Lower lobe of right lung (tissue), 2 donors: ENCODE data around the gene ZBTB45. TPM values are rescaled to one million over a fixed set of nuclear protein-coding genes. Genes with fewer than 3 reads are reported as not detected.
A peak's percentile ranks its signal among the peaks of the same experiment; 100 is the strongest.
"Not testable (repeated sequence)": the region's sequence is repeated elsewhere in the genome, so short reads cannot be mapped to it uniquely, and the experiment has no call there.

Experiments
- ATAC-seq, 2 donors: fragments of 200-7000 bp; cut with Tn5 transposase; one replicate each; pipeline ENCODE4 v1.9.1; 2020 to 2022; ENCODE audit warnings: mild to moderate bottlenecking in 2 of 2, moderate library complexity in 2 of 2
- DNase-seq: peaks from one replicate; pipeline ENCODE4 v3.0.0-alpha.2; 2020
- H3K27ac ChIP-seq: fragments of 200-600 bp; one replicate; pipeline ENCODE4 v1.8.0; 2022
- H3K27me3 ChIP-seq: fragments of 200-600 bp; one replicate; pipeline ENCODE4 v1.8.0; 2022; ENCODE audit warnings: low read depth
- H3K36me3 ChIP-seq: fragments of 200-600 bp; one replicate; pipeline ENCODE4 v1.8.0; 2022; ENCODE audit warnings: mild to moderate bottlenecking
- H3K4me1 ChIP-seq: fragments of 200-600 bp; one replicate; pipeline ENCODE4 v1.8.0; 2022
- H3K4me3 ChIP-seq: fragments of 200-600 bp; one replicate; pipeline ENCODE4 v1.8.0; 2022; ENCODE audit warnings: mild to moderate bottlenecking
- H3K9me3 ChIP-seq: fragments of 200-600 bp; one replicate; pipeline ENCODE4 v1.8.0; 2022
- CTCF ChIP-seq: fragments of 200-600 bp; IDR thresholded peaks from one replicate; pipeline ENCODE4 v1.8.0; 2022; ENCODE audit warnings: antibody characterized with exemption, mild to moderate bottlenecking
- intact Hi-C: fragments of 100-400 bp; cut with DNase I; formaldehyde crosslinking; loops from one replicate; pipeline ENCODE4 v1.11.0; 2022
- total RNA-seq: library from RNA; stranded (reverse); fragmentation: NEBNext Ultra II Directional; extraction: Animal tissue kit (Norgen Biotek cat#: 25700); gene quantifications from one replicate; pipeline ENCODE4 v1.2.1, GENCODE V29; 2021
- donor health status: DM: no; HTN: yes; CAD: no; lungs with severe emphysema.

The ZBTB45 gene
- total RNA-seq, 1 donor from 2014 or later: 14.1 TPM

GRCh38 chr19:58499021-58499927 lies 20.3 kb downstream of the ZBTB45 start:
- H3K27ac ChIP-seq: peak overlapping the region; percentile 85
- H3K9me3 ChIP-seq: no peaks in the 10 kb centered on the region
- intact Hi-C loops: no loop called here
- peaks cover 21% of the 10 kb centered on the region for H3K4me1 ChIP-seq
- no peak for TF ChIP-seq CTCF
- peak; percentile 98 for ATAC-seq
- DNase-seq: peak; percentile 100
- H3K27me3 ChIP-seq: no peaks in the 10 kb centered on the region
- H3K36me3 ChIP-seq: no peaks in the 10 kb centered on the region
- H3K4me3 ChIP-seq: peak overlapping the region; percentile 65

- Histone ChIP-seq H3K36me3 (no peaks in the 10 kb centered on the region), H3K4me1 (peaks cover 21% of the 10 kb centered on the region), H3K4me3 (peak overlapping the region; percentile 65), H3K27ac (peak overlapping the region; percentile 85), H3K27me3 (no peaks in the 10 kb centered on the region), H3K9me3 (no peaks in the 10 kb centered on the region)
- ATAC-seq: peak; percentile 4
- TF ChIP-seq CTCF: no peak
- peak; percentile 56 for DNase-seq
- intact Hi-C loops: no loop called here
Observed at GRCh38 chr19:58498316-58499020, 21.1 kb downstream of the ZBTB45 start.

GRCh38 chr19:58497634-58498170 lies 21.9 kb downstream of the ZBTB45 start:
- no peak for TF ChIP-seq CTCF
- H3K9me3 ChIP-seq: no peaks in the 10 kb centered on the region
- H3K4me3 ChIP-seq: no peak overlapping the region
- H3K4me1 ChIP-seq: peaks cover 21% of the 10 kb centered on the region
- DNase-seq (no peak), ATAC-seq (no peak)
- intact Hi-C loops: no loop called here
- no peaks in the 10 kb centered on the region for H3K27me3 ChIP-seq
- H3K27ac ChIP-seq: no peak overlapping the region
- no peaks in the 10 kb centered on the region for H3K36me3 ChIP-seq

GRCh38 chr19:58492265-58492664 lies 27.3 kb downstream of the ZBTB45 start:
- intact Hi-C loops: no loop called here
- Histone ChIP-seq H3K27me3 (no peaks in the 10 kb centered on the region), H3K27ac (no peak overlapping the region), H3K36me3 (no peaks in the 10 kb centered on the region), H3K9me3 (no peaks in the 10 kb centered on the region), H3K4me1 (no peaks in the 10 kb centered on the region), H3K4me3 (no peak overlapping the region)
- DNase-seq (no peak), ATAC-seq (no peak)
- no peak for TF ChIP-seq CTCF

GRCh38 chr19:58491393-58491792 lies 28.2 kb downstream of the ZBTB45 start:
- intact Hi-C loops: no loop called here
- ATAC-seq (no peak), DNase-seq (no peak)
- H3K4me3 ChIP-seq: no peak overlapping the region
- H3K27me3 ChIP-seq: no peaks in the 10 kb centered on the region
- no peak for TF ChIP-seq CTCF
- H3K36me3 ChIP-seq: no peaks in the 10 kb centered on the region
- H3K27ac ChIP-seq: no peak overlapping the region
- H3K4me1 ChIP-seq: no peaks in the 10 kb centered on the region
- no peaks in the 10 kb centered on the region for H3K9me3 ChIP-seq

GRCh38 chr19:58484349-58484748 lies 35.3 kb downstream of the ZBTB45 start:
- H3K27ac ChIP-seq, H3K27me3 ChIP-seq, intact Hi-C loops, H3K4me3 ChIP-seq, H3K4me1 ChIP-seq, H3K9me3 ChIP-seq, ATAC-seq, DNase-seq: not testable (repeated sequence)
- H3K36me3 ChIP-seq: peaks cover 22% of the 10 kb centered on the region
